Right lobe of liver (tissue), 4 donors: Measurements from ENCODE around the gene ZNF473.

Experiments used
- CTCF ChIP-seq, 4 donors: fragments of 200-600 bp in 3 of 4; fragments of 450-650 bp in 1 of 4; IDR thresholded peaks; one replicate each; pipeline versions ENCODE4 v1.5.1 to v1.8.0; 2016 to 2022; ENCODE audit warnings: antibody characterized with exemption in 4 of 4, mild to moderate bottlenecking in 2 of 4
- POLR2A ChIP-seq: fragments of 450-650 bp; IDR thresholded peaks from one replicate; pipeline ENCODE4 v1.6.1; 2017; ENCODE audit warnings: antibody characterized with exemption, mild to moderate bottlenecking
- donor health status: DM: no; HTN: no; CAD: no.
- donor health status: DM: no; HTN: no; CAD: no.
- donor health status: DM: no; HTN: yes; CAD: no.

DNA sequence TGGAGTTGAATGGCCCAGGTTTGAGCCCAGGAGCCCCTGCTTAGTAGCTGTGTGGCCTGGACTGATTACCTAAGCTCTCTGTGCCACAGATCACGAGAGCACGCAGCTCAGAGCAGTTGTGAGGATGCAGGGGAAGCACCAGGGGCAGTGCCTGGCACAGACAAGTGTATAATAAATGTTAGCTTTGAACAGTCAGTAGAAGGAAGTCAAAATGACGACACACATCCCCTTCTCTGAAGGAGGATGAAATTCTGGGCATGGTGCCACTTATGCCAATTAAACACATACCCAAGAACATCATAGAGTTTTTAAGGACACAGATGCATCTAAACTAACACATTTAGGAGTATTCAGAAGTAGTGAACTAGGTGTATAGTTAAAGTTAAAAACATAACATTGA lies 39.9 kb upstream of the ZNF473 start:
- TF ChIP-seq CTCF (IDR thresholded peaks at IDR 0.05) (no peak), POLR2A (no peak)
